ENCODE results near the gene C7orf57. TPM values are rescaled to one million over a fixed set of nuclear protein-coding genes. Genes with fewer than 3 reads are reported as not detected.
"Not testable (repeated sequence)": the region's sequence is repeated elsewhere in the genome, so short reads cannot be mapped to it uniquely, and the experiment has no call there.

C7orf57 gene
- total RNA-seq, 1 donor from 2014 or later = 0.31 TPM

- Mint-ChIP-seq H3K9me3 (peaks cover 1% of the 10 kb centered on the region), H3K36me3 (ENCODE audit: low read depth) (no peaks in the 10 kb centered on the region), H3K4me1 (ENCODE audit: low read depth) (peaks cover 14% of the 10 kb centered on the region), H3K27me3 (ENCODE audit: insufficient read depth) (peaks cover 2% of the 10 kb centered on the region), H3K27ac (no peak overlapping the region), H3K4me3 (no peak overlapping the region)
- intact Hi-C loops (cut with micrococcal nuclease) = no loop called here
- no peak for DNase-seq (ENCODE audit: low spot score)
Observed at GRCh38 chr7:48077423-48077822, 42.1 kb downstream of the C7orf57 start.

DNA sequence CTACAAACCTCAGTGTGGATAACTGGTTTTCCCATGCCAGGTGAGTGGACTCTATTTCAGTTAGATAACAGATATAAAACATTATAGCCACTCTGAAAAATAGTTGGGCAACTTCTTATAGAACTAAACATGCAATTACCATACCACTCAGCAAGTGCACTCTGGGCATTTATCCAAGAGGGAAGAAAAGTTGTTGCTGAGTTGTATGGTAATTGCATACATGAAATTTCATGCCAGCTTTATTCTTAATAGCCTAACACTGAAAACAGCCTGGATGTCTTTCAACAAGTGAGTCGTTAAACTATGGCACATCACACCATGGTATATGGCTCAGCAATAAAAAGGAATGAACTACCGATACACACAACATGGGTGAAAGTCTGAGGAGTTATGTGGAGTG lies 43.1 kb downstream of the C7orf57 start:
- intact Hi-C loops (cut with micrococcal nuclease) = no loop called here
- peaks cover 2% of the 10 kb centered on the region for H3K27me3 Mint-ChIP-seq (ENCODE audit: insufficient read depth)
- peaks cover 1% of the 10 kb centered on the region for H3K36me3 Mint-ChIP-seq (ENCODE audit: low read depth)
- no peaks in the 10 kb centered on the region for H3K9me3 Mint-ChIP-seq
- no peak for DNase-seq (ENCODE audit: low spot score)
- H3K4me3 Mint-ChIP-seq = no peak overlapping the region
- H3K27ac Mint-ChIP-seq = no peak overlapping the region
- peaks cover 24% of the 10 kb centered on the region for H3K4me1 Mint-ChIP-seq (ENCODE audit: low read depth)

DNA sequence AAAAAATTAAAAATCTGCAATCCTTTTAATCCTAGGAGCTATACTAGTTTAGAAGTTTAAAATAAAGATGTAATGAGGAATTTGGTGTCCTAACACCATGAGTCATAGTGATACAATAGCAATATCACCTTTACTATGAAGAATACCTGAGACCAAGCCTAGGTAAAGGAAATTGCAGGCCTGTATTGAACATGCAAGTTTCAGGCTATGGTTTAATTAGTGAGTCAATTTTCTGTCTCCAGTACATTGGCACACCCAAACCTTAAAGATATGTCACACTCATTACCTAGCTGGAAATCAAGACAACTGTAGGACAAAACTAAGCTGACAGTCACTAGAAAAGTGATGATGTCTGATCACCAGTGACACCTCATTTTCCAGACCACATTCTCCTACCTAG lies 47.0 kb downstream of the C7orf57 start:
- H3K4me1 Mint-ChIP-seq (ENCODE audit: low read depth) = peaks cover 46% of the 10 kb centered on the region
- H3K27me3 Mint-ChIP-seq (ENCODE audit: insufficient read depth); H3K36me3 Mint-ChIP-seq (ENCODE audit: low read depth); H3K9me3 Mint-ChIP-seq; H3K27ac Mint-ChIP-seq; DNase-seq (ENCODE audit: low spot score); intact Hi-C loops (cut with micrococcal nuclease): not testable (repeated sequence)
- H3K4me3 Mint-ChIP-seq = peak overlapping the region; percentile 12

- peak overlapping the region; percentile 67 for H3K27ac Mint-ChIP-seq
- peaks cover 3% of the 10 kb centered on the region for H3K36me3 Mint-ChIP-seq (ENCODE audit: low read depth)
- no peak for DNase-seq (ENCODE audit: low spot score)
- intact Hi-C loops (cut with micrococcal nuclease) = no loop called here
- H3K4me1 Mint-ChIP-seq (ENCODE audit: low read depth) = peaks cover 54% of the 10 kb centered on the region
- H3K4me3 Mint-ChIP-seq = peak overlapping the region; percentile 28
- peaks cover 2% of the 10 kb centered on the region for H3K27me3 Mint-ChIP-seq (ENCODE audit: insufficient read depth)
- no peaks in the 10 kb centered on the region for H3K9me3 Mint-ChIP-seq
Observed at GRCh38 chr7:48083114-48083830, 47.9 kb downstream of the C7orf57 start.

DNA sequence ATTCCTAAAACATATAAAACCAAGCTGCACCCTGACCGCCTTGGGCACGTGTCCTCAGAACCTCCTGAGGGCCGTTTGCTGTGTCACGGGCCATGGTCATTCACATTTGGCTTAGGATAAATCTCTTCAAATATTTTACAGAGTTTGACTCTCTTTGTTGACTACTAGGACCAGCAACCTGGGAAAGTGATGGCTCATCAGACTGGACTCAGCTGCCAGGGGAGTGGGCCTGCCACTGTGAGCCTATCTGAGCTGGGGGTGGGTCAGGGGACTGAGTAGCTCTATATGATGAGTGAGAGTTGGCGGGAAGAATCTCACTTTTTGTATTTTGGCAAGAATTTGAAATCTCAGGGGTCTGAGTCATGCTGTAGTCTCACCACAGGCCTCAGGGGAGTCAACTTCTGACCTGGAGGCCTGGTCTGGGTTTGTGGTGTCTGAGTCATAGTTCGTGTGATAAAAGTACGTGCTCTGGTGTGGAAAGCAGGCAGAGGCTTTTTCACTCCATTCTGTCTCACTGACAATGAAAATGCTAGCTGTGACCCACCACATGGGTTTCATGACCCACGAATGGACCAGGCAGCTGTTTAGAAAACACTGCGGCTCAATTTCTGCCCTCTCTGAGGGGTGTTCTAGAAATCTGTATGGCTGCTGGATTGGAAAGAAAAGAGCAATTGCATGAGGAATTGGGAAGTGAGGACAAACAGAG lies 49.5 kb downstream of the C7orf57 start:
- intact Hi-C loops (cut with micrococcal nuclease) = loop anchor here (1.0 to 5.0 kb wide), 7 partner anchors 44 to 603 kb away; partner anchors contain the start of genes C7orf57 and HUS1
- DNase-seq (ENCODE audit: low spot score) = peak; percentile 72
- Mint-ChIP-seq H3K36me3 (ENCODE audit: low read depth) (peaks cover 3% of the 10 kb centered on the region), H3K4me1 (ENCODE audit: low read depth) (peaks cover 60% of the 10 kb centered on the region), H3K27ac (peak overlapping the region; percentile 95), H3K9me3 (no peaks in the 10 kb centered on the region), H3K4me3 (peak overlapping the region; percentile 70), H3K27me3 (ENCODE audit: insufficient read depth) (peaks cover 2% of the 10 kb centered on the region)

- intact Hi-C loops (cut with micrococcal nuclease) = loop anchor here (1.0 to 5.0 kb wide), 7 partner anchors 44 to 603 kb away; partner anchors contain the start of genes C7orf57 and HUS1
- peaks cover 65% of the 10 kb centered on the region for H3K4me1 Mint-ChIP-seq (ENCODE audit: low read depth)
- H3K27me3 Mint-ChIP-seq (ENCODE audit: insufficient read depth) = peaks cover 2% of the 10 kb centered on the region
- H3K4me3 Mint-ChIP-seq = peak overlapping the region; percentile 70
- DNase-seq (ENCODE audit: low spot score) = no peak
- no peaks in the 10 kb centered on the region for H3K9me3 Mint-ChIP-seq
- peaks cover 4% of the 10 kb centered on the region for H3K36me3 Mint-ChIP-seq (ENCODE audit: low read depth)
- peak overlapping the region; percentile 95 for H3K27ac Mint-ChIP-seq
Observed at GRCh38 chr7:48085433-48085791, 50.1 kb downstream of the C7orf57 start.

GRCh38 chr7:48085942-48086341 lies 50.6 kb downstream of the C7orf57 start:
- peak overlapping the region; percentile 30 for H3K4me3 Mint-ChIP-seq
- DNase-seq (ENCODE audit: low spot score) = no peak
- peaks cover 70% of the 10 kb centered on the region for H3K4me1 Mint-ChIP-seq (ENCODE audit: low read depth)
- H3K27ac Mint-ChIP-seq = peak overlapping the region; percentile 95
- H3K27me3 Mint-ChIP-seq (ENCODE audit: insufficient read depth) = no peaks in the 10 kb centered on the region
- H3K36me3 Mint-ChIP-seq (ENCODE audit: low read depth) = peaks cover 9% of the 10 kb centered on the region
- intact Hi-C loops (cut with micrococcal nuclease) = loop anchor here (1.0 to 5.0 kb wide), 7 partner anchors 45 to 604 kb away; partner anchors contain the start of genes C7orf57 and HUS1
- no peaks in the 10 kb centered on the region for H3K9me3 Mint-ChIP-seq

- Mint-ChIP-seq H3K4me1 (ENCODE audit: low read depth) (peaks cover 83% of the 10 kb centered on the region), H3K36me3 (ENCODE audit: low read depth) (peaks cover 23% of the 10 kb centered on the region), H3K4me3 (peak overlapping the region; percentile 72), H3K27me3 (ENCODE audit: insufficient read depth) (no peaks in the 10 kb centered on the region), H3K9me3 (no peaks in the 10 kb centered on the region), H3K27ac (peak overlapping the region; percentile 95)
- intact Hi-C loops (cut with micrococcal nuclease) = loop anchor here (5.0 kb wide), 2 partner anchors 215 to 605 kb away; no protein-coding TSS in a partner anchor
- no peak for DNase-seq (ENCODE audit: low spot score)
Observed at GRCh38 chr7:48087349-48087748, 52.0 kb downstream of the C7orf57 start.

DNA sequence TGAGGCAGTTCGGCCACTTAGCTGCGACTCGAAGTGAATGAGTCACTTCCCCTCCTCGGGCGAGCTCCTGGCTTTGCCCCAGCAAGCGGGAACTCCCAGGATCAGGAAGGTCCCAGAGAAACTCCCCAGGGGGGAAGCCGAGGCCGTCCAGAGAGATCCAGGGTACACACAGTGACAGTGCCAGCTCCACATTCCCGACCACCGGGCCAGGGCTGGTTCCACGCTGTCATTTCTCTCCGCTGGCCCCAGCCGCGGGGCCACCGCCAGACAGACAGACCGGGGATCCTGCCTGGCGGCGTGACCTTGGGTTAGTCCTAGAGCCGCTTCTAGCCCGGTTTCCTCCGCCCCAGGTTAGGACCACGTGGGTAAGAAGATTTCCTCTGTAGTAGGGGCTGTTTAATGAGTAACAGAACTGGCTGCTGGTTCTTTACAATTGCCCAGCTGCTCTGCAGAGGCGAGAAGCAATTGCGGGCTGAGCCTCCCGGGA lies 53.3 kb downstream of the C7orf57 start:
- Mint-ChIP-seq H3K4me3 (peak overlapping the region; percentile 87), H3K27ac (peak overlapping the region; percentile 96), H3K36me3 (ENCODE audit: low read depth) (peaks cover 28% of the 10 kb centered on the region), H3K27me3 (ENCODE audit: insufficient read depth) (no peaks in the 10 kb centered on the region), H3K9me3 (no peaks in the 10 kb centered on the region), H3K4me1 (ENCODE audit: low read depth) (peaks cover 82% of the 10 kb centered on the region)
- peak; percentile 87 for DNase-seq (ENCODE audit: low spot score)
- intact Hi-C loops (cut with micrococcal nuclease) = loop anchor here (1.0 to 5.0 kb wide), 5 partner anchors 9 to 606 kb away; partner anchors contain the start of gene HUS1

GRCh38 chr7:48089046-48090003 lies 54.0 kb downstream of the C7orf57 start, which contains the start of gene UPP1:
Gene UPP1 (plus strand): TSS chr7:48089265. CDS start chr7:48094784, 5,519 bp downstream.
- intact Hi-C loops (cut with micrococcal nuclease) = loop anchor here (1.0 to 5.0 kb wide), 5 partner anchors 8 to 607 kb away; partner anchors contain the start of gene HUS1
- DNase-seq (ENCODE audit: low spot score) = peak; percentile 47
- Mint-ChIP-seq H3K9me3 (no peaks in the 10 kb centered on the region), H3K4me3 (peak within 1 kb of the TSS; percentile 87), H3K27ac (peak within 1 kb of the TSS; percentile 96), H3K4me1 (ENCODE audit: low read depth) (peaks cover 84% of the 10 kb centered on the region), H3K36me3 (ENCODE audit: low read depth) (peaks cover 32% of the 10 kb centered on the region), H3K27me3 (ENCODE audit: insufficient read depth) (no peaks in the 10 kb centered on the region)

- H3K4me1 Mint-ChIP-seq (ENCODE audit: low read depth) = peaks cover 84% of the 10 kb centered on the region
- no peak for DNase-seq (ENCODE audit: low spot score)
- H3K9me3 Mint-ChIP-seq = no peaks in the 10 kb centered on the region
- no peaks in the 10 kb centered on the region for H3K27me3 Mint-ChIP-seq (ENCODE audit: insufficient read depth)
- peak overlapping the region; percentile 87 for H3K4me3 Mint-ChIP-seq
- intact Hi-C loops (cut with micrococcal nuclease) = no loop called here
- peaks cover 38% of the 10 kb centered on the region for H3K36me3 Mint-ChIP-seq (ENCODE audit: low read depth)
- peak overlapping the region; percentile 75 for H3K27ac Mint-ChIP-seq
Observed at GRCh38 chr7:48090095-48090805, 54.9 kb downstream of the C7orf57 start.

All from activated T-helper 1 cell treated with anti-CD3 and anti-CD28 coated beads, Interleukin-12 subunit alpha, Interleukin-12 subunit beta, Interleukin-2, Interleukin-4 antibody, amounts not matched to agents 30 ng/mL and 10 ng/mL and 1 ng/mL, durations not matched to agents 14 hours and 24 hours and 36 hours (primary cell).